ENCODE data around the gene ACSL5. TPM values are rescaled to one million over a fixed set of nuclear protein-coding genes. Genes with fewer than 3 reads are reported as not detected.
A peak's percentile ranks its signal among the peaks of the same experiment; 100 is the strongest.
"Not testable (repeated sequence)": the region's sequence is repeated elsewhere in the genome, so short reads cannot be mapped to it uniquely, and the experiment has no call there.

The ACSL5 gene
- total RNA-seq, 1 donor from 2014 or later: 3.7 TPM

DNA sequence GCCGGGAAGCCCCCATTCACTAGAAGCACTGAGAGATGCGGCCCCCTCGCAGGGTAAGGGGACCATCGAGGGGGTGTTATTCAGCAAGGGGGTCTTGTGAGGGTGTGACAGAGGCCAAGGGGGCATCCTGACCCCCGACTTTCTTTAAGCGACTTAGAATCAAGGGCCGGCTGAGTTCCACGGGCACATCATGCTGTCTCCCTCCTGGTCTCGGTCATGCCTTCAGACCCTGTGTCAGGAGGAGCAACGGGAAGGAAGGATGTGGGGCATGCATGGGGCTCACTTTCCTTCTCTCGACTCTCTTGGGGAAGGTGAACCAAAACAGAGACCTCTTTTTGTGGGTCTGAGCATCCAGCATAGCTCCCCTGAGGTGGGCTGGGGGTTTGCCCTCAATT, 2.5 kb downstream of the ACSL5 start:
- no peak for DNase-seq

GRCh38 chr10:112377116-112377515, 3.2 kb downstream of the ACSL5 start:
- DNase-seq: not testable (repeated sequence)

DNA sequence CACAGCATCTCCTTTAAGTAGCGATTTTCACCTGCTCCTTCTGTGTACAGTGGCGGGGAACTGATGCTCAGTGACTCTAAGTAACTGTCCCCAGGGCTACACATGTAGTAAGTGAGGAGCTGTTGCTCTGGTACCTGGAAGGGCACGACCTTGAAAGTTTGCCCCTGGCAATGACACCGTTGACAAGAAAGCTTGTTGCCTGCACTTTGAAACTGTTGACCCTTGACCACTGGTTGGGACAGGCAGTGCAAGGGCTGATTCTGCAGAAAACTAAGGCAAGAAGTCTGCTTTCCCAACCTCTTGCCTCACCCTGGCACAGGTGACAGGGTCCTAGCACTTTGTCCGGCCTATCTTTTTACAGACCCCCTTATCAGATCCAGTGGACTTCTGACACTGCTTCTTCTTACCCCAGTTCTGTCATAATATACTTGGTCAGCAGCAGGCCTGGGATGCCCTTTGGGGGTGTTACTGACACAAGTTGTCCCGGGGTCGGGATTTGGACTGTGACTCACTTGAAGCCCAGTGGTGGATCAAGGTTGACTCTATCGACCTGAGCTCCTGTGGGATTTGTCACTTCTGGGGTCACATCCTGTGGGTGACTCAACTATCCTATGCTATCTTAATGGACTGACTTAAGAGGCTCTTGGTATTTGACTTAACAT, 5.8 kb downstream of the ACSL5 start:
- DNase-seq: no peak

- no peak for DNase-seq
Measured at GRCh38 chr10:112382515-112383235, 8.8 kb downstream of the ACSL5 start.

GRCh38 chr10:112383325-112383724, 9.4 kb downstream of the ACSL5 start:
- DNase-seq: no peak

DNA sequence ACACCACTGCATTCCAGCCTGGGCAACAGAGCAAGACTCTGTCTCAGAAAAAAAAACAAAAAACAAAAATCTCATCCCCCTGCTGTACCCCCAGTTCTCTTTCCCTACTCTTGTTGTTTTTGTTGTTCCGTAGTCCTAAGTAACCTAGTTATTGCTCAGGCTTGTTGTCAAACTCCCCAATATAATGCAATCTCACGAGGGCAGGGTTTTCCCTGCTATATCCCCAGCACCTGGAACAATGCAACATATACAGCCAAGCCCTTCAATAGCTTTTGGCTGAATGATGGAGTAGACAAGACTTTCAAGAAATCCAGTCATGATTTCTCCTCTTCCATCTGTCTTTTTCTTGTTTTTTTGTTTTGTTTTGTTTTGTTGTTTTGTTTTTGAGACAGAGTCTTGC, 10.2 kb downstream of the ACSL5 start:
- DNase-seq: no peak

GRCh38 chr10:112385201-112385600, 11.3 kb downstream of the ACSL5 start:
- no peak for DNase-seq

GRCh38 chr10:112388056-112388455, 14.1 kb downstream of the ACSL5 start:
- DNase-seq: not testable (repeated sequence)

- DNase-seq: no peak
Measured at GRCh38 chr10:112388548-112388947, 14.6 kb downstream of the ACSL5 start.

GRCh38 chr10:112389271-112389822, 15.4 kb downstream of the ACSL5 start:
- peak; percentile 12 for DNase-seq

- DNase-seq: no peak
Measured at GRCh38 chr10:112390125-112390703, 16.3 kb downstream of the ACSL5 start.

GRCh38 chr10:112393341-112393740, 19.4 kb downstream of the ACSL5 start:
- no peak for DNase-seq

- DNase-seq: no peak
Measured at GRCh38 chr10:112393827-112394226, 19.9 kb downstream of the ACSL5 start.

- DNase-seq: no peak
Measured at GRCh38 chr10:112394475-112394875, 20.6 kb downstream of the ACSL5 start.

DNA sequence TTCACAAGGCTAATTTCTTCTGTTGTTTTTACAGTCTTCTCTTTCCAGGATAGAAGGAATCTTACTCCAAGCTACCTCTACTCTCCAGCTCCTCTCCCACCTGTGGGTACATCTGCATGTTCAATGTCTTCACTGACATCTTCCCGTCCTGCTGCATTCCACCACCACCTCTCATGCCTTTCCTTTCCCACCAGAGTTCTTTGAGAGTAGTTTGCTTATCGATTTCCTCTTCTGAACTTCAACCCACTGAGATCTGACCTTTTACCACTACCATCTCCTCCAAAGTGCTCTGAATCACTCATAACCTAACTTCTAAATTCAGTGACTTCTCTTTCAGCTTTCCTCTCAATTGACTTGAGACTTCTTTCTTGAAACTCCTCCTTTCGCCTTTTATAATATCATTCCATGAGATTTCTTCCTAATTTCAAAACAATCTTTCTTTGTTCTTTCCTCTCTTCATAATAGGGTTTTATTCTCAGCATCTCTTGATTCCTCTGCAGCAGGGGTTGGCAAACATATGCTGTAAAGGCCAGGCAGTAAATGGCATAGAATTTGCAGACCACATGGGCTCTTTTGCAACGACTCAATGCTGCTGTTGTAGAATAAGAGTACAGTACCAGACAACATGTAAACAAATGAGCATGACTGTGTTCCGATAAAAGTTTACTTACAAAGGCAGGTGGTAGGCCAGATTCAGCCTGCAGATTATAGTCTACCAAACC, 22.1 kb downstream of the ACSL5 start:
- no peak for DNase-seq

DNA sequence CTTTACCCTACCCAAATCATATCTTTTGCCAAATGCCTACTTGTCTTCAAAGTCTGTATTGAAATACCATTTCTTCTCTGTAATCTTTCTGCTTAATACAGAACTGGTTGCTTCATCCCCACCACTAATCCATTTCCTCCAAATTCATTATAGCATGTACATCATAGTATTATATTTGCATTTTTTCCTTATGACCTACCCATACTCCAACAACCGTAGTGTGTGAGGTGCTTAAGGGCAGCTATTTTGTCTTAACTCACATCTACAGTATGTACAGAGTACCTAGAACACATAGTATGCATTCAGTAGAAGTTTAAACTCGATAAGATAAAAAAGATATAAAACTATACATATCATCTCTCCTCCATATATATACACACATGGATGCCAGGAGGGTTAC, 23.7 kb downstream of the ACSL5 start:
- DNase-seq: no peak

- no peak for DNase-seq
Measured at GRCh38 chr10:112402917-112403316, 29.0 kb downstream of the ACSL5 start.

DNA sequence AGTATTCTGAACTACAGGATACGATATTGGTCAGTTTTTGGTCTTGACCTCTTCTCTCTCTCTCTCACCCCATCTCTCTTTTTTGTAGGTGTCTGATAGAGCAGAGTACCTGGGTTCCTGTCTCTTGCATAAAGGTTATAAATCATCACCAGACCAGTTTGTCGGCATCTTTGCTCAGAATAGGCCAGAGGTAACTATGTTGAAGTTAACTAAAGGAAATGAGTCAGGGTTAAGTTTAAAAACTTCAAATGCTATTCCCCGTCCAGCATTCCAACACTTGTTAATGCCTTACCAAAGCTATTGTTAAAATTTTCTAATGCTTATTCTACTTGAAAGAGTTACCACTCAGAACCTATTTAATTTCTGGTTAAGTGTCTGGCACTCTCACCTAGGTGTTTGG, 30.7 kb downstream of the ACSL5 start:
- DNase-seq: no peak

- not testable (repeated sequence) for DNase-seq
Measured at GRCh38 chr10:112406806-112407205, 32.9 kb downstream of the ACSL5 start.

GRCh38 chr10:112407696-112408095, 33.8 kb downstream of the ACSL5 start:
- DNase-seq: no peak

DNA sequence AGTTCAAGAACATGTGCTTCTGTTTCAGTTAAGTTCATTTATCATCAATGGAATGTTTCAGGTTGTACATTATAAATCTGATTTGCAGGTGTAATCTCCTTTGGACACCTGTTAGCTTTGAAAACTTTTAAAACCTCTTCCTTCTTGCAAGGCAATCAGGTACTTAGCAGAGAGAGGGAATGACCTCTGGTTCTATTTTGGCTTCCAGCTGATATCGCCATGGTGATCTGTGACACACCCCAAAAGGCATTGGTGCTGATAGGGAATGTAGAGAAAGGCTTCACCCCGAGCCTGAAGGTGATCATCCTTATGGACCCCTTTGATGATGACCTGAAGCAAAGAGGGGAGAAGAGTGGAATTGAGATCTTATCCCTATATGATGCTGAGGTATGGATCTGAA, 35.4 kb downstream of the ACSL5 start:
- no peak for DNase-seq

GRCh38 chr10:112409755-112410154, 35.8 kb downstream of the ACSL5 start:
- DNase-seq: no peak

GRCh38 chr10:112412696-112413095, 38.8 kb downstream of the ACSL5 start:
- DNase-seq: no peak
